Loucy (cell line): ENCODE results near the gene CACNA1C.

Source experiments
- H2AFZ ChIP-seq: fragments of 200-600 bp; sonication (generic); 2 replicates; pipeline ENCODE4 v1.6.0; 2016; ENCODE audit warnings: antibody characterized with exemption, mild to moderate bottlenecking, low read length, moderate library complexity
- H3F3A ChIP-seq: fragments of 200-600 bp; 2 replicates; pipeline ENCODE4 v1.6.0; 2016; ENCODE audit warnings: antibody characterized with exemption, low read depth, mild to moderate bottlenecking
- H3K27me3 ChIP-seq: fragments of 200-600 bp; sonication (generic); 2 replicates; pipeline ENCODE4 v1.6.1; 2014; ENCODE audit warnings: low read length, mild to moderate bottlenecking; ENCODE audit not compliant: insufficient read depth, poor library complexity, severe bottlenecking
- H3K36me3 ChIP-seq: fragments of 200-600 bp; sonication (generic); 2 replicates; pipeline ENCODE4 v1.6.1; 2016; ENCODE audit warnings: low read length; ENCODE audit not compliant: insufficient read depth
- H3K4me1 ChIP-seq: fragments of 200-600 bp; sonication (generic); 2 replicates; pipeline ENCODE4 v1.5.1; 2014; ENCODE audit warnings: low read length, mild to moderate bottlenecking; ENCODE audit not compliant: insufficient read depth, poor library complexity, severe bottlenecking
- H3K4me2 ChIP-seq: fragments of 200-600 bp; sonication (generic); 2 replicates; pipeline ENCODE4 v1.6.0; 2014; ENCODE audit warnings: antibody characterized with exemption, low read length, low read depth, mild to moderate bottlenecking; ENCODE audit not compliant: poor library complexity, severe bottlenecking
- H3K4me3 ChIP-seq: fragments of 200-600 bp; sonication (generic); 2 replicates; pipeline ENCODE4 v1.5.1; 2014; ENCODE audit warnings: low read length, mild to moderate bottlenecking, mixed read lengths; ENCODE audit not compliant: poor library complexity, severe bottlenecking
- H3K79me2 ChIP-seq: fragments of 200-600 bp; sonication (generic); 2 replicates; pipeline ENCODE4 v1.6.1; 2014; ENCODE audit warnings: low read length; ENCODE audit not compliant: insufficient read depth
- H3K9ac ChIP-seq: fragments of 200-600 bp; sonication (generic); 2 replicates; pipeline ENCODE4 v1.6.0; 2014; ENCODE audit warnings: mild to moderate bottlenecking, low read depth, low read length, moderate library complexity; ENCODE audit not compliant: poor library complexity, severe bottlenecking
- H3K9me2 ChIP-seq: fragments of 200-600 bp; sonication (generic); replicated peaks from 2 replicates; pipeline ENCODE4 v1.6.1; 2016; ENCODE audit warnings: low read depth, low read length, mixed read lengths
- H3K9me3 ChIP-seq: fragments of 200-600 bp; sonication (generic); 2 replicates; pipeline ENCODE4 v1.6.1; 2014; ENCODE audit warnings: mild to moderate bottlenecking, antibody characterized with exemption, low read length, low read depth; ENCODE audit not compliant: insufficient read depth
- H4K20me1 ChIP-seq: fragments of 200-600 bp; sonication (generic); 2 replicates; pipeline ENCODE4 v1.6.0; 2014; ENCODE audit warnings: antibody characterized with exemption, low read length, mild to moderate bottlenecking; ENCODE audit not compliant: insufficient read depth, poor library complexity, severe bottlenecking
- CTCF ChIP-seq: fragments of 200-600 bp; sonication (generic); conservative IDR thresholded peaks from 2 replicates; pipeline ENCODE4 v1.5.1; 2014; ENCODE audit warnings: mild to moderate bottlenecking, antibody characterized with exemption, low read length
- EZH2phosphoT487 ChIP-seq: fragments of 200-600 bp; IDR thresholded peaks from 2 replicates; pipeline ENCODE4 v1.6.1; 2018; ENCODE audit warnings: antibody characterized with exemption, mild to moderate bottlenecking, moderate library complexity, borderline replicate concordance

The CACNA1C gene

GRCh38 chr12:2668816-2669215, 616.0 kb downstream of the CACNA1C start:
- H3K27me3 ChIP-seq: no peaks in the 10 kb centered on the region

GRCh38 chr12:2669560-2669959, 616.8 kb downstream of the CACNA1C start:
- no peaks in the 10 kb centered on the region for H3K36me3 ChIP-seq
- no peak overlapping the region for H3K9ac ChIP-seq
- H3K27me3 ChIP-seq: no peaks in the 10 kb centered on the region
- no peaks in the 10 kb centered on the region for H3K4me1 ChIP-seq
- H3K9me2 ChIP-seq: no peaks in the 10 kb centered on the region
- no peaks in the 10 kb centered on the region for H3K9me3 ChIP-seq
- H4K20me1 ChIP-seq: no peaks in the 10 kb centered on the region
- TF ChIP-seq CTCF: no peak
- TF ChIP-seq EZH2phosphoT487: no peak
- H3K4me2 ChIP-seq: no peak overlapping the region
- H3F3A ChIP-seq: no peaks in the 10 kb centered on the region
- H2AFZ ChIP-seq: no peak overlapping the region
- no peaks in the 10 kb centered on the region for H3K79me2 ChIP-seq
- no peak overlapping the region for H3K4me3 ChIP-seq

More at GRCh38 chr12:2668816-2669215, 616.0 kb downstream of the CACNA1C start:
- no peak overlapping the region for H3K4me2 ChIP-seq
- H3K79me2 ChIP-seq: no peaks in the 10 kb centered on the region
- no peak overlapping the region for H3K4me3 ChIP-seq
- H2AFZ ChIP-seq: no peak overlapping the region
- H3K4me1 ChIP-seq: no peaks in the 10 kb centered on the region
- H4K20me1 ChIP-seq: no peaks in the 10 kb centered on the region
- no peak overlapping the region for H3K9ac ChIP-seq
- H3F3A ChIP-seq: no peaks in the 10 kb centered on the region
- H3K9me3 ChIP-seq: no peaks in the 10 kb centered on the region
- no peak for TF ChIP-seq EZH2phosphoT487
- no peak for TF ChIP-seq CTCF
- no peaks in the 10 kb centered on the region for H3K36me3 ChIP-seq
- no peaks in the 10 kb centered on the region for H3K9me2 ChIP-seq

- Histone ChIP-seq H3K79me2 (no peaks in the 10 kb centered on the region), H3K9me3 (no peaks in the 10 kb centered on the region), H3K4me1 (no peaks in the 10 kb centered on the region), H4K20me1 (no peaks in the 10 kb centered on the region), H3K9me2 (no peaks in the 10 kb centered on the region), H3K4me3 (no peak overlapping the region), H3K9ac (no peak overlapping the region), H3K36me3 (no peaks in the 10 kb centered on the region), H3F3A (no peaks in the 10 kb centered on the region), H2AFZ (no peak overlapping the region), H3K4me2 (no peak overlapping the region), H3K27me3 (no peaks in the 10 kb centered on the region)
- TF ChIP-seq CTCF (no peak), EZH2phosphoT487 (no peak)
These were observed 620.1 kb downstream of the CACNA1C start for GRCh38 chr12:2672863-2673262.
